ENCODE measurements around the gene JADE2. TPM values are rescaled to one million over a fixed set of nuclear protein-coding genes. Genes with fewer than 3 reads are reported as not detected.

JADE2 gene
- total RNA-seq, 8 experiments from 2014 or later = 0.46 to 20.7 (median 7.6) TPM

DNA sequence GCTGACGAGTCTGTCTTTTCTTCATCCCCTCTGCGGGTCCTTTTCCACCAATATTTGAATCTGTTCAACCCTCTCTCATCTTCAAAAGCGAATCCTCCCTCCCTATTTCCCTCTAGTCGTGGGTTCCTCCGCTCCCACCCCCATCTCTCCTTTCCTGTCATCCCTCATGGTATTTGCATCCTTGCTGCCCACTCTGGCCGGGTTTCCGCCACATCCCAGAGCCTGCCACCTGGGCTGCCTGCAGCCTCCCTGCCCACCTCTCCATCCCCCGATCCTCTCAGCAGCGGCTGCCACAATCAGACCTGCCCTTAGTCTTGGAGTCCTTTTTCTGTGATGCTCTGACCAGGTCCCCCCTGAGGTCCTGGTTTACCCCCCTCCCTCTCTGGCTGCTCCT is 44.9 kb downstream of the JADE2 start:
- no peak overlapping the region for H3K4me3 ChIP-seq
- ATAC-seq (replicated peaks in 6 of 8) = no peak
- no peak overlapping the region for H3K27ac ChIP-seq
- in situ Hi-C loops (cut with MboI; ENCODE audit: low pct_unique_long_range_greater_than_20kb in 2 of 9, low sequenced_read_pairs in 9 of 9, unreplicated experiment in 9 of 9) = no loop called here
- peaks cover 8 to 12% of the 10 kb centered on the region in 2 donors for H3K4me1 ChIP-seq (replicated peaks in 1 of 2)
- 58 to 100% (median 87%) methylated on average over 1 to 7 of the region's 9 CpGs; no CpG with 5 or more reads in 1 of the 10 experiments for WGBS, 10 experiments

DNA sequence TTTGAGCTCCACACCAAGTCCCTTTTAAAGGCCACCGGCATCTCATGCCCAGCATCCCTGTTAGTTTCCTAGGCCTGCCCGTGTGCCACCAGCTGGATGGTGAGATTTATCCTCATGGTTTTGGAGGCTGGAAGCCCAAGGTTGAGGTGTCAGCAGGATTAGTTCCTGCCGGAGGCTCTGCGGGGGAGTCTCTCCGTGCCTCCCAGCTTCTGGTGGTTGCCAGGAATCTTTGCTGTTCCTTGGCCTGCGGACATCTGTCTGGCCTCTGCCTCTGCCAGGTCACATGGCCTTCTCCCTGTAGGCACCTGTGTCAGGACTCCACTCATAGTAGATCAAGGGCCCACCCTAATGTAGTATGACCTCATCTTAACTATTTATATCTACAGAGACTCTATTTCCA is 45.4 kb downstream of the JADE2 start:
- peaks cover 8 to 12% of the 10 kb centered on the region in 2 donors for H3K4me1 ChIP-seq (replicated peaks in 1 of 2)
- 20 to 93% (median 75%) methylated on average over 1 to 5 of the region's 6 CpGs; no CpG with 5 or more reads in 4 of the 10 experiments for WGBS, 10 experiments
- no peak overlapping the region for H3K27ac ChIP-seq
- no peak for ATAC-seq (replicated peaks in 6 of 8)
- no peak overlapping the region for H3K4me3 ChIP-seq
- in situ Hi-C loops (cut with MboI; ENCODE audit: low pct_unique_long_range_greater_than_20kb in 2 of 9, low sequenced_read_pairs in 9 of 9, unreplicated experiment in 9 of 9) = no loop called here

DNA sequence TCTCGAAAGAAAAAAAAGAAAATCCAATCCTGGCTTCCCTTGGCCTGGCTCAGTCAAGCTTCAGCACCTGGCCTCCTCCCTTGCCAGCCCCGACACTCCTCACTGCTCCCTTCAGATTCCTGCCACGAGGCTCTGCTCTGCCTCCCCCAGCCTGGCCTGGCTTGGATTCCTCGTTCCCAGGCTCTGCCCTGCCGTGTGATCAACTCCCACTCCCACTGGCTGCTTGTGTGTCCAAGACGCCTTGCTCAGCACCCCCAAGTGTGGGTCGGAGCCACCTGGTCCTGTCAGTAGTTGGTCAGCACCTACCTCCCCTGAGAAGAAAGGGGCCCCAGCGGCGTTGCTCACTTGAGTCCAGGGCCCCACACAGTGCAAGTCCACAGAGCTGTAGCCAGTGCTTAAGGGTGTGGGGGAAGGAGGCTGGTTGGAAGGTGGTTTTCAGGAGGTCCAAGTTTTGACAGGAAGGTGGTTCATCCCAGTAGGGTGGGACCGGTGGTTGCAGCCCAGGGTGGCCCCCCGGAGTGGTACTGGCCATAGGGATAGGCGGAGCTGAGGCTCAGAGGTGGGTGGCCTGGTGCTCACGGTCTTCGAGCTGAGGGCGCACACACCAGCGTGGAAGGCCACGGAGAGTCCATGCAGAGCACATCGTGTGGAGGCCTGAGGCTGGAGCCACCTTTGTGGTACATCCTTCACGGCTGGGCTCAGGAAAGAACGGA is 46.4 kb downstream of the JADE2 start:
- in situ Hi-C loops (cut with MboI; ENCODE audit: low pct_unique_long_range_greater_than_20kb in 2 of 9, low sequenced_read_pairs in 9 of 9, unreplicated experiment in 9 of 9) = no loop called here
- H3K27ac ChIP-seq = no peak overlapping the region
- no peak overlapping the region for H3K4me3 ChIP-seq
- H3K4me1 ChIP-seq (replicated peaks in 1 of 2) = peaks cover 8 to 12% of the 10 kb centered on the region in 2 donors
- no peak for ATAC-seq (replicated peaks in 6 of 8)
- WGBS, 10 experiments = 87 to 100% (median 92%) methylated on average over 1 to 7 of the region's 20 CpGs; no CpG with 5 or more reads in 3 of the 10 experiments

DNA sequence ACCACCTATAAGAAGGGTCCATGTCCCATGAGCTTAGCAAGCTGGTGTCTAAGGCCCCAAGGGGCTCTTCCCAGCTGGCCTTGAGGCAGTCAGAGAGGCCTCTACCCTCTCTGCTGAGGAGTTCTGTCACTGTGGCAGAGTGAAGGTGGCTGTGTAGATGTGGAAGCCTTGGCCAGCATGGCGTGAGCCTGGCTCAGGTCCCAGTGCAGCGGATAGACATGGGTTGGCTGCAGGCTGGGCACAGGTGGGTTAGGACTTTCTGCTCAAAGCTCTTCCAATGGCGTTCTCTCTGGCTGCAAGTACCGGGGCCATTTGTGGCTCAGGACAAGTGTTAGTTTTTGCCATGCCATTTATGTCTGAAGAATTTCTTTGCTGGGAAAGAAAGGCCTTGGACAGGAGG is 47.3 kb downstream of the JADE2 start:
- no peak overlapping the region for H3K27ac ChIP-seq
- no peak for ATAC-seq (replicated peaks in 6 of 8)
- 100% methylated on average over 1 to 2 of the region's 4 CpGs; no CpG with 5 or more reads in 8 of the 10 experiments for WGBS, 10 experiments
- in situ Hi-C loops (cut with MboI; ENCODE audit: low pct_unique_long_range_greater_than_20kb in 2 of 9, low sequenced_read_pairs in 9 of 9, unreplicated experiment in 9 of 9) = no loop called here
- peaks cover 8 to 12% of the 10 kb centered on the region in 2 donors for H3K4me1 ChIP-seq (replicated peaks in 1 of 2)
- no peak overlapping the region for H3K4me3 ChIP-seq

DNA sequence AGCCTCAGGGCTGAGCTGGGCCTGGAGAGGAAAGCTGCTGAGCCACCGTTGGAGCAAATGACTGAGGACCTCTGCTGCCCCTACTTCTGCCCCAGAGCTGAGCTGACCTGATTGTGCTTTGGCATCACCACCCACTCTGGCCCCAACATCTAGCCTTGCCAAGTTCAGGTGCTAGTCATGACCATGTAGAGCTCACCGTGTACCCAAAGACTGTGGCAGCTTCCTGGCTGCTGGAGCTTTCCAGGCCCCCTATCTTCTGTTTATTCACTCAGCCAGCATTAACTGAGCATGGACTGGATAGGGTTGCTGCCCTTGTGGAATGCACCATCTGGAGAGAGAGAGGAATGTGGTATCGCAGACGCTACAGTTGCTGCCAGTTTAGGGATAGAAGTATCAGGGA is 49.1 kb downstream of the JADE2 start:
- in situ Hi-C loops (cut with MboI; ENCODE audit: low pct_unique_long_range_greater_than_20kb in 2 of 9, low sequenced_read_pairs in 9 of 9, unreplicated experiment in 9 of 9) = no loop called here
- Histone ChIP-seq H3K27ac (no peak overlapping the region), H3K4me1 (replicated peaks in 1 of 2) (peaks cover 3 to 6% of the 10 kb centered on the region in 2 donors), H3K4me3 (no peak overlapping the region)
- ATAC-seq (replicated peaks in 6 of 8) = no peak
- 63 to 100% (median 80%) methylated on average over 1 to 3 of the region's 4 CpGs; no CpG with 5 or more reads in 4 of the 10 experiments for WGBS, 10 experiments

DNA sequence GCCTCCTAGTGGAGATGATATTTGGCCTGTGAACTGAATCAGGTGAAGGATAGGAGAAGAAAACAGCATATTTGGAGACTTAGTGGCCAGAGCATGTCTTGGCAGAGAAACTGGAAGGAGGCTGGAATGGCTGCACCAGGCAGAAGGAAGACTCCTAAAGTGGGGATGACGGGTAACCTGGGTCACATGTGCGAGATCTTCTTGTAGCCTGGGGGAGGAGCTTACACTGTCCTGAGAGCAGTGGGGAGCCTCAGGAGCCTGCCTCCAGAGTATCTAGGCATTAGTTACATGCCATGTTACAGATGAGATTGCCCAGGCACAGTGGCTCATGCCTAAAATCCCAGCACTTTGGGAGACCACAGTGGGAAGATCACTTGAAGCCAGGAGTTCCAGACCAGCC is 49.8 kb downstream of the JADE2 start:
- no peak for ATAC-seq (replicated peaks in 6 of 8)
- H3K4me3 ChIP-seq = no peak overlapping the region
- in situ Hi-C loops (cut with MboI; ENCODE audit: low pct_unique_long_range_greater_than_20kb in 2 of 9, low sequenced_read_pairs in 9 of 9, unreplicated experiment in 9 of 9) = loop anchor here in 3 of 9 experiments (25.0 kb wide), 3 partner anchors 188 to 388 kb away; partner anchors contain the start of gene SKP1 (in 2 of the 3)
- no peak overlapping the region for H3K27ac ChIP-seq
- 77 to 100% methylated on average over 1 to 2 of the region's 2 CpGs; no CpG with 5 or more reads in 8 of the 10 experiments for WGBS, 10 experiments
- H3K4me1 ChIP-seq (replicated peaks in 1 of 2) = no peaks in the 10 kb centered on the region

DNA sequence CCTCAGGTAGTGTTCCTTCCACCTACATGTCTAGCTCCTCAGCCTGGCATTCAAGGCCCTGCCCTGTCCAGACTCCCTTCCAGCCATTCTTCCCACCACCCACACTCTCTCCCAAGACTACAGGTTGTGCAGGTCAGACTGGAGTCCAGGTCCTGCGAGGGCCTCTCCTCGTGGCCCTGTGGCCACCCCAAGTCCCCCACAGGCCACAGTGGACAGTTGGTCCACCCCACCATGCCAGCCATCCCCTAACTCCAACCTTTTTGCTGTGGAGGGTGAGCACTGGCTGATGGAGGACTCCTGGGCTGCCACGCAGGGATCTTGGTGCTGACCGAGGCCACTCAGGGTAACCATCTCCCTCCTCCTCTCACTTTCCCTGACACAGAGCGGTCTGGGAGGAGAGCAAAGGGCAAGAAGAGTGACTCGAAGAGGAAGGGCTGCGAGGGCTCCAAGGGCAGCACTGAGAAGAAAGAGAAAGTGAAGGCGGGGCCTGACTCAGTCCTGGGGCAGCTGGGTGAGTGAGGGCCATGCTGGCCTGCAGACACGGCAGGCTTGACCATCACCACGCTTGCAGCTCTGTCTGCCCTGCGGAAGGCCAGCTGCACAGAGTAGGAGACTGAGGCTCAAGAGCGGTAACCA is 51.0 kb downstream of the JADE2 start:
- H3K4me3 ChIP-seq = no peak overlapping the region
- no peak overlapping the region for H3K27ac ChIP-seq
- ATAC-seq (replicated peaks in 6 of 8) = peak in 5 of 8 experiments; percentile 5 to 10 (median 6)
- 90 to 100% (median 100%) methylated on average over 1 to 2 of the region's 12 CpGs; no CpG with 5 or more reads in 6 of the 10 experiments for WGBS, 10 experiments
- in situ Hi-C loops (cut with MboI; ENCODE audit: low pct_unique_long_range_greater_than_20kb in 2 of 9, low sequenced_read_pairs in 9 of 9, unreplicated experiment in 9 of 9) = loop anchor here in 3 of 9 experiments (25.0 kb wide), 3 partner anchors 189 to 389 kb away; partner anchors contain the start of gene SKP1 (in 2 of the 3)
- no peaks in the 10 kb centered on the region for H3K4me1 ChIP-seq (replicated peaks in 1 of 2)

DNA sequence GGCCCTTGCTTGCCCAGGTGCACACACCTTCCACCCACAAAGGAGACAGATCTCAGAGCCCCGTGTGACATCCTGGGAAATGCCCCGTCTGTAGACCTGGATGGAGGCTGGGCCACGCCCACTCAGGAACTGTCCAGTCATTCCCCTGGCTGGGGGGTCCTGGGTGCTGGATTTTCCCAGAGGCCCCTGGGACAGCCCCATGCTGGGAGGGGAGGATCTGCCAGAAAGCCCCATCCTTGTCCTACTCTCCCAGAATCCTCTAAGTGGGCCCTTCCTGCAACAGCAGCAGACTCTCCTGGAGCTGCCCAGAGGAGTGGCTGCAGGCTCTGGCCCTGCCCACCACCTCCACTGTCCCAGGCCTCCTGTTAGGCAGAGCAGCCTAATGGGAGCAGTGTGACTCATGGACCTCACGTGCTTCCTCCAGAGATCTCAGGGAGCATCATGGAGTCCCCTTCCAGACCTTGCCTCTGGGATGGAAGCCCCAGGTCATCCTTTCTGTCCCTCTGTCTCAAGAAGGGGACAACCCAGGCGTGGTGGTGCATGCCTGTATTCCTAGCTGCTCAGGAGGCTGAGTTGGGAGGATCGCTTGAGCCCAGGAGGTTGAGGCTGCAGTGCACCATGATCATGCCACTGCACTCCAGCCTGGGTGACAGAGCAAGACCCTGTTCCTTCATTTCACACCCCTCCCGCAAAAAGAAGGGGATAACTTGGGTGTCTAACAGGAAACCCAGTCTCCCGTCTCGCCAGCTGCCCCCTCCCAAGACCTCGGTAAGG is 51.7 kb downstream of the JADE2 start:
- in situ Hi-C loops (cut with MboI; ENCODE audit: low pct_unique_long_range_greater_than_20kb in 2 of 9, low sequenced_read_pairs in 9 of 9, unreplicated experiment in 9 of 9) = loop anchor here in 3 of 9 experiments (25.0 kb wide), 3 partner anchors 190 to 390 kb away; partner anchors contain the start of gene SKP1 (in 2 of the 3)
- H3K27ac ChIP-seq = no peak overlapping the region
- H3K4me3 ChIP-seq = no peak overlapping the region
- no peaks in the 10 kb centered on the region for H3K4me1 ChIP-seq (replicated peaks in 1 of 2)
- ATAC-seq (replicated peaks in 6 of 8) = peak; percentile 37 to 97 (median 82)
- WGBS, 10 experiments = 60 to 100% (median 82%) methylated on average over 1 to 6 of the region's 10 CpGs; no CpG with 5 or more reads in 6 of the 10 experiments

DNA sequence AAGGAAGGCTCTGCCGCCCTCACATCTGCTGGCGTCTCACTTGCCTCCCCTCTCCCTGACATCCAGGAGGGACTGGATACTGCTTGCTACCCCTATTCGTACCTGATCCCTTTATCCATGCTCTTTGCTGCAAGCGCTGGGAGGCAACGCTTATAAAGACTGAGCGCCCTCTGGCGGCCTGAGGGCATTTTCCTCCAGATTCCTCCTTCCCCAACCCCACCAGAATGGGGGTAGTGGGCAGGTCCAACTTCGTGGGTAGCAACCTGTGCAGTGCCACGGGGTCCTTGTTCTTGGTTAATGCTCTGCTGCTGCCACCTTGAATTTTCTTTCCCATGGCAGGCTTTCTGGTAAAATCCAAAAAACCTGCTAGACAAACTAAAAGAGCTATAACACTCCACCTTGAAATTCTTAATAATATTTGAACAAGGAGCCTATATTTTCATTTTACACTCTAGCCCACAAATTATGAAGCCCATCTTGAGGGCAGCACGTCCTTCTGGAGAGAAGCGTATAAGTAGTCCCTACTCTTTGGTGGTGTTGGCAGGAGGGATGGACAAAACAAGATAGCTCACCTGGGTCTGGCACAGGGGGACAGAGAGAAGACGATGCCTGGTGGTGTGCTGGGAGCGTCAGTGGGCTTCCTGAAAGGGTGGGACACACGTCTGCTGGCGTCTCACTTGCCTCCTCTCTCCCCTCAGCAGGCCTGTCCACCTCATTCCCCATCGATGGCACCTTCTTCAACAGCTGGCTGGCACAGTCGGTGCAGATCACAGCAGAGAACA is 52.5 kb downstream of the JADE2 start:
- in situ Hi-C loops (cut with MboI; ENCODE audit: low pct_unique_long_range_greater_than_20kb in 2 of 9, low sequenced_read_pairs in 9 of 9, unreplicated experiment in 9 of 9) = loop anchor here in 3 of 9 experiments (25.0 kb wide), 3 partner anchors 191 to 391 kb away; partner anchors contain the start of gene SKP1 (in 2 of the 3)
- no peaks in the 10 kb centered on the region for H3K4me1 ChIP-seq (replicated peaks in 1 of 2)
- no peak overlapping the region for H3K27ac ChIP-seq
- peak; percentile 56 to 90 (median 69) for ATAC-seq (replicated peaks in 6 of 8)
- 0 to 67% (median 33%) methylated on average over 1 to 7 of the region's 17 CpGs; no CpG with 5 or more reads in 2 of the 10 experiments for WGBS, 10 experiments
- no peak overlapping the region for H3K4me3 ChIP-seq

DNA sequence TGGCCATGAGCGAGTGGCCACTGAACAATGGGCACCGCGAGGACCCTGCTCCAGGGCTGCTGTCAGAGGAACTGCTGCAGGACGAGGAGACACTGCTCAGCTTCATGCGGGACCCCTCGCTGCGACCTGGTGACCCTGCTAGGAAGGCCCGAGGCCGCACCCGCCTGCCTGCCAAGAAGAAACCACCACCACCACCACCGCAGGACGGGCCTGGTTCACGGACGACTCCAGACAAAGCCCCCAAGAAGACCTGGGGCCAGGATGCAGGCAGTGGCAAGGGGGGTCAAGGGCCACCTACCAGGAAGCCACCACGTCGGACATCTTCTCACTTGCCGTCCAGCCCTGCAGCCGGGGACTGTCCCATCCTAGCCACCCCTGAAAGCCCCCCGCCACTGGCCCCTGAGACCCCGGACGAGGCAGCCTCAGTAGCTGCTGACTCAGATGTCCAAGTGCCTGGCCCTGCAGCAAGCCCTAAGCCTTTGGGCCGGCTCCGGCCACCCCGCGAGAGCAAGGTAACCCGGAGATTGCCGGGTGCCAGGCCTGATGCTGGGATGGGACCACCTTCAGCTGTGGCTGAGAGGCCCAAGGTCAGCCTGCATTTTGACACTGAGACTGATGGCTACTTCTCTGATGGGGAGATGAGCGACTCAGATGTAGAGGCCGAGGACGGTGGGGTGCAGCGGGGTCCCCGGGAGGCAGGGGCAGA is 53.3 kb downstream of the JADE2 start:
- WGBS, 10 experiments = 80 to 95% (median 90%) methylated on average over 1 to 6 of the region's 32 CpGs; no CpG with 5 or more reads in 6 of the 10 experiments
- Histone ChIP-seq H3K4me3 (no peak overlapping the region), H3K4me1 (replicated peaks in 1 of 2) (no peaks in the 10 kb centered on the region), H3K27ac (no peak overlapping the region)
- in situ Hi-C loops (cut with MboI; ENCODE audit: low pct_unique_long_range_greater_than_20kb in 2 of 9, low sequenced_read_pairs in 9 of 9, unreplicated experiment in 9 of 9) = loop anchor here in 3 of 9 experiments (25.0 kb wide), 3 partner anchors 191 to 391 kb away; partner anchors contain the start of gene SKP1 (in 2 of the 3)
- no peak for ATAC-seq (replicated peaks in 6 of 8)

DNA sequence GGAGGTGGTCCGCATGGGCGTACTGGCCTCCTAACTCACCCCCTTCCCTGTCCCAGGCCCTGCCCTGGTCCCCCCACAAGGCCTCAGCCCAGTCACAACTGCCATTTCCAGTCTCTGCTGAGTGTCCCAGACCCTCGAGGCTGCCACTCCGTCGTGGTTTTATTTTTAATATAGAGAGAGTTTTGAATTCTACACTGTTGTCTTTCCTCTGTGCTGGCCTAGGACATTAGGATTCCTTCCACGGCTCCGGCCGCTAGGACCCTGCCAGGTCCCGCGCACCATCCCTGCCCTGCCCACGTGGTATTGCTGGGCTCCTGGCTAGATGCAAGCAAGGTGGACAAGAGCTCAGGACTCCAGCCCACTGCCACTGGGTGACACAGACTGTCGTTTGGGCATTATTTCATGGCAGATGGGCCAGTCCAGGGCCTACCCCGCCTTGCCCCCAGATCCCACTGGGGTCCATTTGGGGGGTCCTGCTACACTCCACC is 53.9 kb downstream of the JADE2 start:
- Histone ChIP-seq H3K4me3 (no peak overlapping the region), H3K4me1 (replicated peaks in 1 of 2) (no peaks in the 10 kb centered on the region), H3K27ac (no peak overlapping the region)
- in situ Hi-C loops (cut with MboI; ENCODE audit: low pct_unique_long_range_greater_than_20kb in 2 of 9, low sequenced_read_pairs in 9 of 9, unreplicated experiment in 9 of 9) = loop anchor here in 3 of 9 experiments (25.0 kb wide), 3 partner anchors 192 to 392 kb away; partner anchors contain the start of gene SKP1 (in 2 of the 3)
- no peak for ATAC-seq (replicated peaks in 6 of 8)
- 40 to 77% methylated on average over 1 to 3 of the region's 13 CpGs; no CpG with 5 or more reads in 8 of the 10 experiments for WGBS, 10 experiments
